Measurements from ENCODE around the gene NECTIN4.

NECTIN4 gene

DNA sequence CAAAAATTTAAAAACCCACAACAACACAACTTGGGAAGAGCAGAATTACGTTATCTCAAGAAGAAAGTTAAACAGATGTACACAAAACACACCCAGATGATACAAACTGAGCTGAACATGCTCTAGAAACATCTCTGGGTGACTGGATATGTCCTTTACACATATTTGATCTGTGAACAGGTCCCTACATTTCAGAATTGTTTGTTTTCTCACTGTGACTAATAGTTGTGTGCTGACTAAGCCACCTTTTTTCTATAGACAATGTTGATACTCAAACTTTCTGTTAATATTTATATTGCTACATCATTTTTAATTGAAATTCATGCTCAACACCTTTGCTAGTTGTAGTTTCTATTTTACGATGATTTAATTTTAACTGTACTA is 67.4 kb downstream of the NECTIN4 start:
- DNase-seq (ENCODE audit: low spot score): no peak

GRCh38 chr1:161021165-161021969 is 68.0 kb downstream of the NECTIN4 start:
- peak; percentile 91 for DNase-seq (ENCODE audit: low spot score)
